Stimulated activated CD8-positive, alpha-beta memory T cell treated with anti-CD3 and anti-CD28 coated beads, Interleukin-4, amount 100 ng/mL, for 48 hours (primary cell): Measurements from ENCODE around the gene IL17B.

ENCODE experiments used
- DNase-seq: peaks from one replicate; pipeline ENCODE4 v3.0.0-alpha.2; 2020

IL17B gene

GRCh38 chr5:149414405-149415065, 35.4 kb upstream of the IL17B start:
- DNase-seq, result no peak

DNA sequence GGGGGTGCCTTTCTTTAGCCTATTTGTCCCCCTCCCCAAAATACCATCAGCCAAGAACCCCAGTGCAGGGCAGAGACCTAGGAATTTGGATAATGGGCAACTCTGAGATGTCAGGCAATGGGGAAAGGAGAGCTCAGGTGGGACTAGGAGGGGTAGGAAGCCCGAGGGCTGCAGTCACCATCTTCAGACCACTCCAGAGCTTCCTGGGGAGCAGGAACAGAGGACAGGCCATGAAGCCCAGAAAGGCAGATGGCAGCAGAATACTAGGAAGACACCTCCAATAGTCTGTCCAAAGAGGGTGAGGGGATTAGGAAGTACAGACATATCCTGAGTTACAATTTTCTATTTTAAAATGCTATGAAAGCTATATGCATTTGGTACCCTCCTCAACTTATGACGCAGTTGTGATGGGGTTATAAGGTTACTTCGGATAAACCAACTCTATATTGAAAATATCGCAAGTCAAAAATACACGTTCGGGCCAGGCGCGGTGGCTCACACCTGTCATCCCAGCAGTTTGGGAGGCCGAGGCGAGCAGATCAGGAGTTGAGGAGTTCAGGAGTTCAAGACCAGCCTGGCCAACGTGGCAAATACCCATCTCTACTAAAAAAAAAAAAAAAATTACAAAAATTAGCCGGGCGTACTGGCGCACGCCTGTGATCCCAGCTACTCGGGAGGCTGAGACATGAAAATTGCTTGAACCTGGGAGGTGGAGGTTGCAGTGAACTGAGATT, 34.6 kb upstream of the IL17B start:
- no peak for DNase-seq

DNA sequence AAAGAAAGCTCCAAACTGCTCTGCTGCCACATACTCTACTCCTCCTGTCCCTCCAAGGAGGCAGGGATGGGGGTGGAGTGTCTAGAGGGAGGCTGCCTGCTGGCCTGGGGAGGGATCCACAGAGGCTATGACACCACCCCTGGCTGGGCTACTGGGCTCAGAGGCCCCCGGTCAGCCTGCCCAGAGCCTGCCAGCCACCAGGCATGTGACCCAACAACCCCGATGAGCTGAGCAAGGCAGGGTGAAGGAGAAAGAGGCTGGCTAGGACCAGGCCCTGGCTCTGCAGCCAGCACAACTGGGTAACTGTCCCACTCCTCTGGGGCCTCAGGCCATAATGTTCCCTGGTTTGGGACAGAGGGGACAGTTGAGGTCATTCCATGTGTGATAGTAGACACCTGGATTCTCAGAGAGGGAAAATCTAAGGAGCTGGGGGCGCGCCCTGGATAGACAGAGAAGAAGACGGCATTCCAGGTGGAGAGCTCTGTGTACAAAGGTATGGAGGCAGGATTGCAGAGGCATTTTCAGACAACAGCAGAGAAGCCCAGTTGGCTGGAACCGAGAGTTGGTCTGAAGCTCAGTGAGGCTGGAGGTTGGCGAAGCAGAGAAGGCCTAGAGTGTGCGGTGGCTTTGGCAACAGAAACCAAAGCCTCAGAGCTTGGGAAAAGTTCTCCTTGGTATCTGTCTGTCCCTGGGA, 33.8 kb upstream of the IL17B start:
- DNase-seq, result no peak

- DNase-seq, result no peak
Observed at GRCh38 chr5:149411738-149412519, 32.8 kb upstream of the IL17B start.

- no peak for DNase-seq
Observed at GRCh38 chr5:149410721-149411432, 31.8 kb upstream of the IL17B start.

- DNase-seq, result no peak
Observed at GRCh38 chr5:149410071-149410470, 31.0 kb upstream of the IL17B start.

DNA sequence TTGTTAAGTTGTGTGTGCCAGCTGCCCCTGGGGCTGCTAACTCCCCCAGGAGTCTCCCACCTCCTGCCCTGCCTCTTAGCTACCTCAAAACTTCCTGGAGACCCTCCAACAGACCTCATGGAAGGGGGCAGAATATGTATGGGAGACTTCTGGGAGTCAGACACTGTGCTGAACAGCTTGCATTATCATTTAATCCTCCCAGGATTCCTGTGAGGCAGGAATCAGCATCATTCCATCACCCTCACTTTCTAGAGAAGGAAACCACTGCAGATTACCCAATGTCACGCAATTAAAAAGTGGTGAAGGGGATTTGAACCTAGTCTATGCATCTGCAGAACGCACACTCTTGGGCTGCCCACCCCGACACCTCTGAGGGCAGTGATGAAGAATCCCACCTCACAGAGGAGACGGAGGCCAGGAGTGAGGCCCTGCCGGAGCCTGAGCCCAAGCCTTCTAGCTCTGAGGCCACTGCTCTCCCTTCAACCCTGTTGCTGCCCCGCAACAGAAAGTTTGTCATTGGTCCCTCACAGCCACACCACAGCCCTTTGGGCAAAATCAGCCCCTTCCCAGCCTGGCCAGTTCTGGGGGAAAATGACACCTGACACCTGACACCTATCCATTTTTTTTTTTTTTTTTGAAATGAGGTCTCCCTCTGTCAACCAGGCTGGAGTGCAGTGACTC, 30.3 kb upstream of the IL17B start:
- no peak for DNase-seq

DNA sequence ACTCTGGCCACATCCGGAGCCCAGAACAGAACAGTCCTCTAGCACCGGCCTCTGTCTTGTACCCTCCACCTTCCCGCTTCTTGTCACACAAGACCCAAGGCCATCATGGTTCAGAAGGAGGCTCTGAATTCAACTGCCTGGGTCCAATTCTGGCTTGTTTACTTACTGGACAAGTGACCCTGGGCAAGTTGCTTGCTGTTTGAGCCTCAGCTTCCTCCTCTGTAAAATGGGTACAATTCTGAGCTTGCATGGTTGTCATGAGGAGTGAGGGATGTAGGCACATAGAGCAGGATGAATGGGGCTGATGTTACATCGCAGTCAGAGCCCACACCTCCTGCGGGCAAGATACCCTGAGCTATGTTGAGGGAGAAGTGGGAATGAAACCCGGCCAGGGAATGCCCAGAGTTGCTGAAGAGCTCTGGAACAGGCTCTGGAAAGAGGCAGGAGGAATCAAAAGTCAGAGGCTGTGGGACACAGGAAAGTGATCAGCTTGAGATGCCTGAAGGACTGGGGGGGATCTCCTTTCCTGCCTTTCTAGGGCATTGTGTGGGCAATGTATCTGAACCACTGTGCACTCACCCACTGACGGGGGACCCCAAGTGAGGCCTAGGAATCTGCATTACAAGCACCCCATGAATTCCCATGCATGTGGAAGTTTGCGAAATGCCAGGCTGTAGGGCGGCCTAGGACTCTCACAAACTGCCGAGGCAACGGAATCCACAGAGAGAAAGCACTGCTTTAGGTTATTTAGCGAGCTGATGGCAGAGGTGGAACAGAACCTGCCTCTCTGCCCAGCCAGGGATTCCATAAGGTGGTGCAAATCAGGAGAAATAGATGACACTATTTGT, 29.4 kb upstream of the IL17B start:
- no peak for DNase-seq

- DNase-seq, result no peak
Observed at GRCh38 chr5:149407323-149408251, 28.5 kb upstream of the IL17B start.

DNA sequence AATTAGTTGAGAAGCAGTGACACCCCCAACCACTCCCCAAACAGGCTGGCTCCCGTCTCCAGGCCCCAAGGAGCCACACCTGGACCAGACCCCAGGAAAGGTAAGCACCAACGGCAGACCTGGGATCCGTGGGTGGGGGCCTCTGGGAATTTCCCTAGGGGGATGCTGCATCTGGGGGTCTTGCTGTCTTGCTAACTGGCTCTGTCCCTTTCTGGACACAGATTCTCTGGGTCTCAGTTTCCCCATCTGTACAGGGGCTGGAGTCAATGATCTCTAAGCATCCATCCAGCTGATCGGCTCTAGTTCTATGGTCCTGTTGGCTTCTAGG, 27.9 kb upstream of the IL17B start:
- no peak for DNase-seq

- DNase-seq, result no peak
Observed at GRCh38 chr5:149406203-149406978, 27.3 kb upstream of the IL17B start.

GRCh38 chr5:149405550-149406202, 26.6 kb upstream of the IL17B start:
- DNase-seq, result no peak

GRCh38 chr5:149404746-149405549, 25.9 kb upstream of the IL17B start:
- no peak for DNase-seq

DNA sequence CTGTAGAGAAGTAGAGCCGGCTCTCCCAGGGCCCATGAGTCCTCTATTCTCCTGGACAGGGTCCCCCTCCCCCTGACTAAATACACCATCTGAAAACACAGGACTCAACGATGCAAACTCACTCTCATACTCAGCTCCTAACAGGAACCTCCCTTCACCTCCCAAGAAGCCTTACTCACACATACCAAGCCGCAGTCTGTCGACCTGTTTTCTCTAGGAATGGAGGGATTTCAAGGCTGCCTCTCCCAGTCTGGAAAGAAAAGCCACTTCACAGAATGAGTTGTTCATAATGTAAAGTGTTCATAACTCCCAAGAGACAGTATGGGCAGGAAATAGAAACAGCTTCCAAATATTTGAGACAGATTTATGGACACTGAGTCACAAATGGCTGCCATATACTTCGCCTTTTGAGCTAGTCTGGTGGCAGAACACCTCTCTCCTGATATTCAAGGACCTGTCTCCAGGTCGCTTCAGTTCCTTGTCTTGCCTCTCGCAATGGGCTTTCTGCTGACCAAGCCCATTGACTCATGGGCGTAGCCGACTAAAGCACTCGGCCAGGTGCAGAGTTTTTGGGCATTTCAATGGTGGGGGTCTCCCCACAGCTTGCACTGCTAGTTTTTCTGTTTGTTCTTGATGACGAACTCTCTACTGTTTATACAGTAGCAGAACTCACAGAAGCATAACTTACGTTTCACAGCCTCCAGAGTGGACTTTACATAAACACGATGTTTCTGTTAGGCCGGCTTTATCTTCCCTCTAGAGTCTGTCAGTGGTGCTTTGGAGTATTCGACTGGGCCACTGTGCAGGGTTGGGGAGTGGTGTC, 25.0 kb upstream of the IL17B start:
- no peak for DNase-seq

- DNase-seq, result no peak
Observed at GRCh38 chr5:149402291-149402690, 23.2 kb upstream of the IL17B start.

DNA sequence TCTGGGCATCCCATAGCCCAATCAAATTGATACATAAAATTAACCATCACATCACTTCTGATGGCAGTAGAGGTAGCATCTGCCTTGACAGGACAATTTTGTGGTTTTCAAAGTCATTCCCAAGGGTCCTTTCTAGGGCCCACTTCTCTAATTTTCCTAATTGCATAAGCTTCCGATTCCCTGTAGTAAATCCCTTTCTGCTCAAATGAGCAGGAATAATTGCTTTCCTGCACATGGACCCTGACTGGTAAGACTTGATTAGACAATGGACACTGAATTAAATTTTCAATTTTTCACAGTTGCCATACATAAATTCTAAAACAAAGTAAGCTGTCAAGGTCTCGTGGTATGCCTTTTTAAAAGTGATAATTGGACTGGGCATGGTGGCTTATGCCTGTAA, 22.0 kb upstream of the IL17B start:
- no peak for DNase-seq

GRCh38 chr5:149400304-149400703, 21.2 kb upstream of the IL17B start:
- DNase-seq, result no peak
